Measurements from ENCODE around the gene MRPL23.
A peak's percentile ranks its signal among the peaks of the same experiment; 100 is the strongest.

The MRPL23 gene

DNA sequence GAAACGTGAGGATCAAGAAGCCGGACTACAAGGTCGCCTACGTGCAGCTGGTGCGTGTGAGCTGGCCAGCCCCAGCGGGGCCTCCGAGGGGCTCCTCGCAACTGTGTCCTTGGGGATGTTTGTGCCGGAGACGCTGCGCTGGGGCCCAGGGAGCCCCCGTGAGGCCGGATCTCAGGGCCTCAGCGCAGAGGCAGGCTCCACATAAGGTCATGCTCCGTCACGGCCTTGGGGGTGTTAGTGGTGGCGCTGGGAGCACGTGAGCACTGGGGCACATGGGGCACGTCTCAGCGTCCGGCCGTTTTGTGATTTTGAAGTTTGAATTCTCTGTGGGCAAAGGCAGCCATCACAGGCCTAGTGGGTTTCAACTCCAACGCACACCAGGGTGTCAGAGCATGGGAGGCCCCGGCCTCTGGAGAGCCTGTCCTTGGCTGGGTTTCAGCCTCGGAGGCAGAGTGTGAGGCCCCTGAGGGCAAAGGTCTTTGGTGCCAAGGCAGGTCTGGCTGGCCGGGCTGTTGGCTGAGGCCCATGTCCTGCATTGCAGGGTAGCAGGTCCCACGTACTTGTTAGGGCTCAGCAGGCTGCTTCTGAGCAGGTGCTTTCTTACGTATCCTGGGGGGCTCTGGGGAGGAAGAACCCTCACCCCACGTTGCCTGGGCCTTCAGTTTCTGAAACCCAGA is 5.8 kb downstream of the MRPL23 start:
- H3K4me3 Mint-ChIP-seq, result no peak overlapping the region
- no peaks in the 10 kb centered on the region for H3K9me3 Mint-ChIP-seq
- no peak overlapping the region for H3K27ac Mint-ChIP-seq
- H3K27me3 Mint-ChIP-seq, result no peaks in the 10 kb centered on the region
- H3K4me1 Mint-ChIP-seq, result no peaks in the 10 kb centered on the region
- ATAC-seq, result no peak
- no peaks in the 10 kb centered on the region for H3K36me3 Mint-ChIP-seq

DNA sequence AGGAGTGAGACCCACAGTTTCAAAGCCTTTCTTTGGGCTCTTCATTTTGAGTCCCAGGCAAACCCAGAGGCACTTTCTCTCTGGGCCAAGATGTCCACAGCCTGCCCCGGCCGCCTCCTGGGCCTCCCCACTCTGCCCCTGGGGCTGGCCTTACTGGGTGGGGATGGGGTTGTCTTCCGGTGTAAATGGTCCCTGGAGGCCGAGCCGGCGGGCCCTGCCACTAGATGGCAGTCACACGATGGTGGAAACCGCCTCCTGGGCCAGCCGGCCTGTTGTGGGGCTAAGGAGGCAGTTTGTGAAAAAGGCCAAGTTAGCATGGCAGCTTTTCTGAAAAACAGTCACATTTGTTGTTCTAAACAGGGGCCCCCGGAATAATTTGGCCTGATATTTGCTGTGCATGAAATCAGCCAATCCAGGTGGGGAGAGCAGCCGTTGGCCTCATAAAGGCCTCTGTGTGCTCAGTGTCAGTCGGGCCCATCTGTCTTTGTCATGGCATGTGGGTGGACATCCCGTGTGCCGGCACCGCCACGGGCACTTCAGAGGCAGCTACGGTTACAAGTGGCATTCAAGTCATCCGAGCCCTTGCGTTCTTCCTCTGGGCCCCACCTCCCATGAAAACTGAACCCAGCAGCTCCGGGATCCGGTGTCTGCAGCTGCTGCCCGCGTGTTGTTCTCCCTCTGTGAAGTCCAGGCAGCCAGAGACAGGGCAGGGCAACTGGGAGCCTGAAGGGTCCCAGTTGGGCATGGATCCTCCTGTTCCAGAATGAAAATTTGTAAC is 6.5 kb downstream of the MRPL23 start:
- H3K27me3 Mint-ChIP-seq, result no peaks in the 10 kb centered on the region
- ATAC-seq, result peak; percentile 36
- H3K9me3 Mint-ChIP-seq, result no peaks in the 10 kb centered on the region

DNA sequence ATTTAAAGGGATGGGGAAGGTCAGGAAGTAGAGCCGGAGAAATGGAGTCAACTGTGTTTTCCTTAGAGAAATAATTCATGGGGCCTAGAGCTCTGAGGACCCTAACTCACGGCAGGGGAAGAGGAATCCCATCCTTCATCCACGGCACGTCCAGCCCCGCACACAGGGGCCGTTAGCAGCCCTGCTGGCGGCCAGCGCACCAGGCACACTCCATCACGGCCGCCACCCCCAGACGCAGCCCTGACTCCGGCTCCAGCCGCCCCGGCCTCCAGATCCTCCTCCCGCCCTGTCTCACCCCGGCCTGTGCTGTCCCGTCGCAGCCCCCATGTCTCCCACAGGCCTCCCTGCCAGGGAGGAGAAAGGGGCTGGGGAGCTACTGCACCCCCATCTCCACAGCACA is 11.2 kb downstream of the MRPL23 start:
- Mint-ChIP-seq H3K27ac (no peak overlapping the region), H3K9me3 (no peaks in the 10 kb centered on the region), H3K27me3 (no peaks in the 10 kb centered on the region), H3K36me3 (no peaks in the 10 kb centered on the region), H3K4me1 (no peaks in the 10 kb centered on the region), H3K4me3 (no peak overlapping the region)
- ATAC-seq, result no peak

More for the DNA sequence above, 6.5 kb downstream of the MRPL23 start:
- Mint-ChIP-seq H3K4me3 (no peak overlapping the region), H3K36me3 (no peaks in the 10 kb centered on the region), H3K4me1 (no peaks in the 10 kb centered on the region), H3K27ac (no peak overlapping the region)

DNA sequence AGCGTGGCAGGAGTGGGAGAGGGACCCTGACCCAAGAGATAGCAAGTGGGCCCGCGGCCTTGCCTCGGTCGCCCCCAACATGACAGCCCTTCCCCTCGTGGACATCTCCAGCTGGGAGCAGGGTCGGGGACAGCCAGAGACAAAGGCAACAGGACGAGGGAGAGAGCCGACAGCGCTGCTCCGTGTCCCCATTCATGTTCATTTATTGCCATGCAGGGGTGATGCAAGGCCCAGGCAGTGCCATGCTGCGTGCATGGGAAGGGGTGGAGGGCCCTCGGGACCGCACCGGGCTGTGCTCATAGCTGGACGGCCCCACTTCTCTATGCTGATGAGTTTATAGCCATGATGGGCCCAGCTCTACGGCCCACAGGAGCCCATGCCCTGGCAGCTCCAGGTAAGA is 12.7 kb downstream of the MRPL23 start:
- H3K27me3 Mint-ChIP-seq, result no peaks in the 10 kb centered on the region
- H3K36me3 Mint-ChIP-seq, result no peaks in the 10 kb centered on the region
- H3K9me3 Mint-ChIP-seq, result no peaks in the 10 kb centered on the region
- no peak overlapping the region for H3K4me3 Mint-ChIP-seq
- ATAC-seq, result no peak
- no peaks in the 10 kb centered on the region for H3K4me1 Mint-ChIP-seq
- H3K27ac Mint-ChIP-seq, result no peak overlapping the region

DNA sequence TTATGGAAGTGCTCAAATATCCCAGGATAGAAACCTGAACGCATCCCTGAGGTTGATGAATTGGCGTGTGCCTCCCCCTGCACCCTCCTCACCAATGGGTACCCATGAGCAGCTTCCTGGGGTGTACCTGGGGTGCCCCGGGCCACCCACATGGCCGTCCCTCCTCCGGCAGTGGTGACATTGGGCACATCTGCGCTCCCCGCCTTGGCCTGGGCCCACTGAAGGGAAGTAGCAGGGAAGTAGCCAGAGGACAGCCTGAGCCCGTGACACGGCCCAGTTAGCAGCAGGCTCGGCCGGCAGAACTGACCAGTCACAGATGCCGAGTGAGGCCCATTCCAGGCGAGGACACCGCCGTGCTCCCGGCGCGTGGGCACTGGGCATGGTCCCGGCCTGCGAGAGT is 16.7 kb downstream of the MRPL23 start:
- no peak overlapping the region for H3K4me3 Mint-ChIP-seq
- H3K9me3 Mint-ChIP-seq, result no peaks in the 10 kb centered on the region
- no peaks in the 10 kb centered on the region for H3K36me3 Mint-ChIP-seq
- H3K4me1 Mint-ChIP-seq, result no peaks in the 10 kb centered on the region
- H3K27me3 Mint-ChIP-seq, result no peaks in the 10 kb centered on the region
- ATAC-seq, result no peak
- H3K27ac Mint-ChIP-seq, result no peak overlapping the region

GRCh38 chr11:1964348-1964747 is 17.2 kb downstream of the MRPL23 start:
- no peaks in the 10 kb centered on the region for H3K9me3 Mint-ChIP-seq
- no peaks in the 10 kb centered on the region for H3K27me3 Mint-ChIP-seq
- no peaks in the 10 kb centered on the region for H3K36me3 Mint-ChIP-seq
- no peak overlapping the region for H3K27ac Mint-ChIP-seq
- ATAC-seq, result no peak
- no peaks in the 10 kb centered on the region for H3K4me1 Mint-ChIP-seq
- no peak overlapping the region for H3K4me3 Mint-ChIP-seq

DNA sequence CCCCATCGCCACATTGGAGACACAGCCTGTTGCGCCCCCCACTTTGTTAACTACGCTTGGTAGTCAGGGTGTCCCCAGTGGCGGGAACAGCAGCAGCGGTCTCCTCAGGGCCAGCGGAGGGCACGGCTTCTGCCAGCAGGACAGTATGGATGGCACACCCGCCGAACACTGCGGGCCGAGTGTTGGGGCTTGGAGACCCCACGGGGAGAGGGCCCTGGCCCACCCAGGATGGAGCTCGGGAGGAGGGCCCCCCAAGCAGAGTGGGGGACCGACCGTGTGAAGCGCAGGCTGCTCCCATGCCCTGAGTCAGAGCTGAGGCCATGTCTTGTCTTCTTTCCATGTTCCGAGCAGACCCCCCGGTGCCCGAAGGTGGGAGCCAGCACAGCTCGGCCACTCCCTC is 17.8 kb downstream of the MRPL23 start:
- ATAC-seq, result no peak
- Mint-ChIP-seq H3K27ac (no peak overlapping the region), H3K4me1 (no peaks in the 10 kb centered on the region), H3K36me3 (no peaks in the 10 kb centered on the region), H3K27me3 (no peaks in the 10 kb centered on the region), H3K4me3 (no peak overlapping the region), H3K9me3 (no peaks in the 10 kb centered on the region)

- Mint-ChIP-seq H3K9me3 (no peaks in the 10 kb centered on the region), H3K36me3 (no peaks in the 10 kb centered on the region), H3K27ac (no peak overlapping the region), H3K4me1 (no peaks in the 10 kb centered on the region), H3K4me3 (no peak overlapping the region), H3K27me3 (no peaks in the 10 kb centered on the region)
- ATAC-seq, result no peak
These were observed 19.4 kb downstream of the MRPL23 start for GRCh38 chr11:1966531-1966930.

- H3K4me1 Mint-ChIP-seq, result no peaks in the 10 kb centered on the region
These were observed 20.6 kb downstream of the MRPL23 start for GRCh38 chr11:1967641-1968225.

GRCh38 chr11:1968454-1969002 is 21.4 kb downstream of the MRPL23 start:
- Mint-ChIP-seq H3K36me3 (no peaks in the 10 kb centered on the region), H3K4me3 (no peak overlapping the region), H3K27ac (no peak overlapping the region), H3K4me1 (no peaks in the 10 kb centered on the region), H3K27me3 (no peaks in the 10 kb centered on the region), H3K9me3 (no peaks in the 10 kb centered on the region)
- no peak for ATAC-seq

More at GRCh38 chr11:1967641-1968225, 20.6 kb downstream of the MRPL23 start:
- no peak for ATAC-seq
- H3K4me3 Mint-ChIP-seq, result no peak overlapping the region
- H3K27me3 Mint-ChIP-seq, result no peaks in the 10 kb centered on the region
- no peaks in the 10 kb centered on the region for H3K9me3 Mint-ChIP-seq
- no peak overlapping the region for H3K27ac Mint-ChIP-seq
- no peaks in the 10 kb centered on the region for H3K36me3 Mint-ChIP-seq

DNA sequence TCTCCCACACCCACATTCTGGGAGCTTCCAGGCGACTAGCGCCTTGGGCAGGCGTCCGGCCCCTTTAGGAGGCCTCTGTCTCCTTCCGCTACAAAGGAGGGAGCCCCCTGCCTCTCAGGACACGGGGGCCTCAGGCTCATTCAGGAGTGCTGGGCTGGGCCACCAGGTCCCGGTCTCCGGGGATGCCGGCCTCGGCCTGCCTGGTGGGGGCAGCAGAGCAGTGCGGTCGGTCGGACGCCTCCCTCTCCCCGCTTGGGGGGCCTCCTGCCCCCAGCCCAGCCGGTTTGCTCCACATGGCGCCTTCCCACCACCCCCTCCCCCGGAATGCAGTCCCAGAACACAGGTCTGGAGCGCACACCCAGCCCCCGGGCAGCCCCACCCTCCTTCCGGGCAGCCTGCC is 21.9 kb downstream of the MRPL23 start:
- ATAC-seq, result no peak
- Mint-ChIP-seq H3K4me1 (no peaks in the 10 kb centered on the region), H3K27ac (no peak overlapping the region), H3K9me3 (no peaks in the 10 kb centered on the region), H3K4me3 (no peak overlapping the region), H3K36me3 (no peaks in the 10 kb centered on the region), H3K27me3 (no peaks in the 10 kb centered on the region)

DNA sequence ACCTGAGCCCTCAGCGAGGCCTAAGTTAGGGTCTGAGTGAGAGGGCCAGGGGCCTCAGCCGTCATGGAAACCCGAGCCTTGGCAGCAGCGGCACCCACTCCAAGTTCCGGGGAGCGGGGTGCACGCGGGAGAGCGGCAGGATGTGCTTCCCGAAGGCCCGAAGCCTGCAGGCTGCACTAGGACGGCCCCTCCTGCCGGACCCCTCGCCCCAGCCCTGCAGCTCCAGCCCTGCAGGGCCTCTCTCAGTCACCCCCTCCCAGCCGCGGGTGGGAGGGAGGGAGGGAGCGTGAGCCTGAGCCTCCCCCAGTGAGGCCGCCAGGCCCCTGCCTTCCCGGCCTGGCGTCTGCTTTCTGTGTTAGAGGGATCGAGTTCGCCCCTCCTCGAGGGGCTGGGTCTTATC is 22.6 kb downstream of the MRPL23 start:
- H3K4me1 Mint-ChIP-seq, result no peaks in the 10 kb centered on the region
- no peak overlapping the region for H3K4me3 Mint-ChIP-seq
- H3K9me3 Mint-ChIP-seq, result no peaks in the 10 kb centered on the region
- H3K27ac Mint-ChIP-seq, result no peak overlapping the region
- no peak for ATAC-seq
- H3K36me3 Mint-ChIP-seq, result no peaks in the 10 kb centered on the region
- no peaks in the 10 kb centered on the region for H3K27me3 Mint-ChIP-seq

DNA sequence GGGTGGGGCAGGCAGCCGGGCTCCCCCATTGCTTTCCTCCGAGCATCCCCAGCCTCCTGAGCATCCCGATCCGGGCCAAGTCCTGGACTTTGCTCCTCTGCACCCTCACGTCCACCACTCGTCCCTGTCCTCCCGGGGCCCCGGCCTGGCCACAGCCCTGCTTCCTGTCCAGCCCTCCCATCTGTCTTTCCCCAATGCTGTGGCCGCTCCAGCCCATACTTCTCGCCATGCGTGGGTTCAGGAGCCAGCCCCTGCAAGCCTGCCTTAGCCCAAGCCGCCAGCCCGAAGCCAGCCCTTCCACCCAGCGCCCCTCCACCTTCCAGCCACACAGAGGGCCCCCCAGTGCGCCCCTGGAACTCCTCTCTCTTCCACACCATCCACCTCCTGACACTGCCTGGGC is 23.8 kb downstream of the MRPL23 start:
- Mint-ChIP-seq H3K4me1 (no peaks in the 10 kb centered on the region), H3K36me3 (no peaks in the 10 kb centered on the region), H3K27me3 (no peaks in the 10 kb centered on the region), H3K9me3 (no peaks in the 10 kb centered on the region), H3K27ac (no peak overlapping the region), H3K4me3 (no peak overlapping the region)
- ATAC-seq, result no peak

- no peak overlapping the region for H3K4me3 Mint-ChIP-seq
- H3K9me3 Mint-ChIP-seq, result no peaks in the 10 kb centered on the region
- no peak overlapping the region for H3K27ac Mint-ChIP-seq
- no peaks in the 10 kb centered on the region for H3K36me3 Mint-ChIP-seq
- ATAC-seq, result no peak
- H3K27me3 Mint-ChIP-seq, result no peaks in the 10 kb centered on the region
- no peaks in the 10 kb centered on the region for H3K4me1 Mint-ChIP-seq
These were observed 28.1 kb downstream of the MRPL23 start for GRCh38 chr11:1975185-1975584.

DNA sequence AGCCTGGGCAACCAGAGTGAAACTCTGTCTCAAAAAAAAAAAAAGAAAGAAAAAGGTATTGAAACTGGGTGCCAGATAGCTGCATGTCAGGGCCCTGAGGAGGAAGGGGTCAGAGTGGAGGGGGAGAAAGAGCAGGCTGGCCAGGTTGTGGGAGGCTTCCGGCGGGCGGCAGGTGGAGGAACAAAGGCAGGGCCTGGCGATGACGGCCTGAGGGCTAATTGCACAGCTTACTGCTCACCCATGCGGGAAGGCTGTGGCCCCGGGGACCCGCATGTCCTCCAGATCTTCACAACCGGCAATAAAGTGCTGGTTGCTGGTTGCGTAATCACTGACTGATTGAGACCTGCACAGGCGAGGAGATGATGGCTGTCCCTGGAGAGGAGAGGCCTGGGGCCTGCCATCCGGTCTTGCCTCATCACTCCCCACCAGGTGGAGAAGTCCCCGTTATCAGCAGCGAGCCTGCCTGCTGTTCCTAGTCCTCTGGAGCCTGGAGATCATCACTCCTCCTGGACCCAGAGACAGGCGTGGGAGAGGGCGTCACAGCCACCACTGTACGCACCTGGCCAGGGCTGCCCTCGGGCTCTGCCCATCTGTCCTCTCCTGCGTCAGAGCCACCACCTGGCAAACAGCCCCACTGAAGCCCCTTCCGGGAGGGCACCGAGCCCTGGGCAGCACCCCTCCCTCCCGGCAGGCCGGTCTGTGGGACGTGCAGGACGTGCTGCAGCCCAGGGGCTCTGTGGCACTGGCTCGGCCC is 31.8 kb downstream of the MRPL23 start:
- Mint-ChIP-seq H3K36me3 (no peaks in the 10 kb centered on the region), H3K27me3 (no peaks in the 10 kb centered on the region), H3K27ac (no peak overlapping the region), H3K9me3 (no peaks in the 10 kb centered on the region), H3K4me1 (no peaks in the 10 kb centered on the region), H3K4me3 (no peak overlapping the region)
- ATAC-seq, result peak; percentile 49
